ENCODE results near the gene CMSS1. TPM values are rescaled to one million over a fixed set of nuclear protein-coding genes. Genes with fewer than 3 reads are reported as not detected.

CMSS1 gene
- total and polyA plus RNA-seq, 8 donors, result 14.4 to 29.9 (median 15.9) TPM

DNA sequence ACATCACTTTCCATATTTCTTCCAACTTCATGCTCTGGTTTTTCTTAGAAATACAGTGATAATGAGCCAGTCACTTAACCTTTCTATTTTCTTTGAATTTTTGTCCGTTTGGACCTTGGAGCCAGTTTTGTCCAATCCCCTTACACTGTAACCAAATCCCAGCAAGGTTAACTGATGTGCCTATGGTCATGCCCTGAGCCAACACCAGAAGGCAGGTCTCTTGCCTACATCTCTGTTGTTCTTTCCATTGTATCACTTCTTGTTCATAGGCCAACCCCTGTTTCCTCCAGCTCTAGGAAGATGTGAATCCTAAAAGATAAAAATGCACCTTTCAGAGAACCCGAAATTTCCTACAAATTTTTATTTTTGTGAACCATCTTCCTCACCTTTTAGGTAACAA, 122.7 kb downstream of the CMSS1 start:
- DNase-seq (no peak), FAIRE-seq (no peak), ATAC-seq (no peak)
- Histone ChIP-seq H3K4me3 (no peak overlapping the region), H3K27me3 (no peaks in the 10 kb centered on the region), H3K9me3 (no peaks in the 10 kb centered on the region), H3K4me1 (no peaks in the 10 kb centered on the region), H3K27ac (no peak overlapping the region), H3K36me3 (no peaks in the 10 kb centered on the region)
- TF ChIP-seq, protein P1, sequence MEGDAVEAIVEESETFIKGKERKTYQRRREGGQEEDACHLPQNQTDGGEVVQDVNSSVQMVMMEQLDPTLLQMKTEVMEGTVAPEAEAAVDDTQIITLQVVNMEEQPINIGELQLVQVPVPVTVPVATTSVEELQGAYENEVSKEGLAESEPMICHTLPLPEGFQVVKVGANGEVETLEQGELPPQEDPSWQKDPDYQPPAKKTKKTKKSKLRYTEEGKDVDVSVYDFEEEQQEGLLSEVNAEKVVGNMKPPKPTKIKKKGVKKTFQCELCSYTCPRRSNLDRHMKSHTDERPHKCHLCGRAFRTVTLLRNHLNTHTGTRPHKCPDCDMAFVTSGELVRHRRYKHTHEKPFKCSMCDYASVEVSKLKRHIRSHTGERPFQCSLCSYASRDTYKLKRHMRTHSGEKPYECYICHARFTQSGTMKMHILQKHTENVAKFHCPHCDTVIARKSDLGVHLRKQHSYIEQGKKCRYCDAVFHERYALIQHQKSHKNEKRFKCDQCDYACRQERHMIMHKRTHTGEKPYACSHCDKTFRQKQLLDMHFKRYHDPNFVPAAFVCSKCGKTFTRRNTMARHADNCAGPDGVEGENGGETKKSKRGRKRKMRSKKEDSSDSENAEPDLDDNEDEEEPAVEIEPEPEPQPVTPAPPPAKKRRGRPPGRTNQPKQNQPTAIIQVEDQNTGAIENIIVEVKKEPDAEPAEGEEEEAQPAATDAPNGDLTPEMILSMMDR (IDR thresholded peaks at IDR 0.05), result no peak
- 75 to 88% methylated on average over 2 of the region's 2 CpGs for WGBS, 2 donors
- intact Hi-C loops (cut with DNase I), result no loop called here

DNA sequence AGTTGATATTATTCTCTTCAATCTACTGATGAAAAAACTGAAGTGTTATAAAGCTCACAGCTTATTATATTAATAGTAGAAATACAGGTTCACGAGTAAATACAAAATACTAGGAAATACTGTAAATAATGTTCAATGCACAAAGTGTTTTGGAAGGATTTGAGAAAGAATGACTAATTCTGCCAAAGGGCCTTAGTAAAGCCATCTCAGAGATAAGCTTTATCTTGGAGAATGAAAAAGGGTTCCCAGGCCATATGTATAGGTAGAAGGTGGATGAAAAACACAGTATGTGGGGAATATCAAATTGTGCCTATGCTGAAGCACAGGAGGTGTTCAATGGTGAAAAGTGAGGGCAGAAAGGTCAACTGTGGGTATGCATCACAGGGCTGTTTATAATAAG, 123.5 kb downstream of the CMSS1 start:
- FAIRE-seq, result no peak
- no peak overlapping the region for H3K27ac ChIP-seq
- intact Hi-C loops (cut with DNase I), result no loop called here
- ATAC-seq, result no peak
- no peak for DNase-seq
- H3K4me1 ChIP-seq, result no peaks in the 10 kb centered on the region
- TF ChIP-seq, protein P1 (IDR thresholded peaks at IDR 0.05), result no peak
- 86 to 87% methylated on average over 1 of the region's 1 CpG for WGBS, 2 donors
- H3K36me3 ChIP-seq, result no peaks in the 10 kb centered on the region
- H3K27me3 ChIP-seq, result no peaks in the 10 kb centered on the region
- H3K4me3 ChIP-seq, result no peak overlapping the region
- H3K9me3 ChIP-seq, result no peaks in the 10 kb centered on the region

DNA sequence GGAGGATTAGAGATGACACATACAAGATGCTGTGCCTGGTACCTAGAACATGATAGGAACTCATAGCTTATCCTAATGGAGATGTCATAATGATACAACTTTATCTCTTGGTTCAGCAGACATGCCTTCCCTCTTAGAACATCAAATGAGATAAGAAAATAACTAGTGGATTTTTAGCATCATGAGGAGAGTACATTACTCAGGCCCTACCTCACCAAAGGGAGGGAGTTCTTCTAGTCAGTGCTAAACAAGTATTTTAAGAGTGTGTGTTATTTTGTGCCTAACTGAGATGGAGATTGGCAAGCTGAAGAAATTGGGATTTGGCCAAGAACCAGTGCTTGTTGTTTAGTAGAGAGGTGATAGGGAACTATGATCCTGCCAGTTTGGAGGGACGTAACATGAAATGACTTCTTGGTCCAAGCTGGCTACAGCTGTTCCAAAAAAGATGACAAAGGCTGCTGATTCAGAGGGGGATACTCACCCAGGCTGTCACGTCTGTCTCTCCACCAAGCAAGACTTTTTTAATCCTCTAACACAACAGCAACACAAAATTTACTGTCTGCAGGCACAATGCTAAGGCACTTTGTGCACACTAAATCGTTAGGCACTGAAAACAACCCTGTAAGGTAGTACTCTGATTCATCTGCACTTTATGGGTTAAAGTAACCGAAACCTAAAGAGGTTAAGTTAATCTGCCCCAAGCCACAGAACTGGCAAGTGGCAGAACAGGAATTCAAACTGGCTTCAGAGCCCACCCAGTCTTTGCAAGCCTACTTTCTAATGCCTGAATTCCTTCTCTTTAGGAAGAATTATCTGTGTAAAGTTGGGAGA, 126.5 kb downstream of the CMSS1 start:
- H3K36me3 ChIP-seq, result no peaks in the 10 kb centered on the region
- H3K4me1 ChIP-seq, result peaks cover 2 to 9% (median 4%) of the 10 kb centered on the region in 3 donors
- no peaks in the 10 kb centered on the region for H3K9me3 ChIP-seq
- WGBS, 2 donors, result 75 to 76% methylated on average over 4 of the region's 4 CpGs
- no peak overlapping the region for H3K27ac ChIP-seq
- ATAC-seq, result no peak
- H3K4me3 ChIP-seq, result no peak overlapping the region
- DNase-seq, result no peak
- TF ChIP-seq, protein P1 (IDR thresholded peaks at IDR 0.05), result no peak
- no peaks in the 10 kb centered on the region for H3K27me3 ChIP-seq
- intact Hi-C loops (cut with DNase I), result no loop called here
- no peak for FAIRE-seq

DNA sequence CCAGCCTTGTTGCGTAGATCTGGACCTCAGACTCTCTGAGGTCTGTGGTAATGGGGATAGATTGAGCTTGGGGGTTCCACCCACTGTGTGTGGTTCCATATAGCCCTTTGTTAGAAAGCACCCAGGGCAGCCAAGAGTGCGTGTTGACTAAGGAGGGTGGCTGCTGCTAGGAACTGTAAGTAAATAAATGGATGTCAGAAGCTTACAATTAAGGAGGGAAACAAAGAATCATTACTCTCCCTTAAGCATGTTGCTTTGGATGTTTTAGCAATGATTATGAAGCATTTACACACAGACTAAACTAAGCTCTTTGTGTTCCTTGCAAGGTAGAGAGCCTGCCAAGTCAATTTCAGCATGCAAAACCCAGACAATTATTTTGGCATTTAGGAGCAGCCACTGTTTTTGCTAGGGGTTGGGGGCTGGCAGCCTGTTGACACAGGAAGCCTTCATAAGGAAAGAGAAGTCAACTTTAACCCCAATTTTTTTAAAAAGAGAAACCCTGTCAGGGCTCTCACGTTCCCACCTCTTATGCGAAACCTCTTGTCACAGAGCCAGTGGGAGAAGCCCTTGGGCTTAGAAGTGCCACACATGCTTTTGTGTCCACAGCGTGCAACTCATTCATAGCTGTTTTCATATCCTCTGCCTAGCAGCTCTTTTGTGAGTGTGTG, 127.8 kb downstream of the CMSS1 start:
- Histone ChIP-seq H3K27ac (no peak overlapping the region), H3K9me3 (no peaks in the 10 kb centered on the region), H3K27me3 (no peaks in the 10 kb centered on the region), H3K4me3 (no peak overlapping the region), H3K4me1 (peaks cover 12 to 22% (median 18%) of the 10 kb centered on the region in 3 donors), H3K36me3 (no peaks in the 10 kb centered on the region)
- ATAC-seq (peak in 3 of 4 donors; percentile 13 to 53 (median 18)), FAIRE-seq (no peak), DNase-seq (no peak)
- 63 to 67% methylated on average over 5 of the region's 5 CpGs for WGBS, 2 donors
- TF ChIP-seq, protein P1 (IDR thresholded peaks at IDR 0.05), result no peak
- intact Hi-C loops (cut with DNase I), result no loop called here

DNA sequence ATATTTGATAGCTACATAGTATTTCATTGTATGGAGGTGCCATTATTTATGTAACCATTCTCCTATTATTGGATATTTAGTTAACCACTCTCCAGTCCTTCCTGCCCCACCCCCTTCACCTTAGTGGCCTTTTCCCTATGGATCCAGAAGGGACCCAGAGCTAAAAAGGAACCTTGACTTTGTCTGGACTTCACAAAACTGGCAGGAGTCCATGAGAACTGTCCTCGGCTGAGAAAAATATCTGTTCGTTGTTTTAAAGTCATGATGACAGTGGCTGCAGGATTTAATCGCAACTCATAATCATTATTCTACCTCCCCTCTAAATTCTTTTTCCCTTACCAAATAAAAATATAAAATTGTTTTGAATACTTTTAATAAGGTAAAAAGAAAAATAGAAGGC, 129.7 kb downstream of the CMSS1 start:
- Histone ChIP-seq H3K27ac (no peak overlapping the region), H3K27me3 (no peaks in the 10 kb centered on the region), H3K4me3 (no peak overlapping the region), H3K36me3 (no peaks in the 10 kb centered on the region), H3K9me3 (no peaks in the 10 kb centered on the region), H3K4me1 (peaks cover 12 to 29% (median 23%) of the 10 kb centered on the region in 3 donors)
- WGBS, 2 donors, result 53 to 55% methylated on average over 3 of the region's 3 CpGs
- FAIRE-seq (no peak), ATAC-seq (no peak), DNase-seq (no peak)
- intact Hi-C loops (cut with DNase I), result no loop called here
- TF ChIP-seq, protein P1 (IDR thresholded peaks at IDR 0.05), result no peak
